Forelimb muscle (tissue), 1 donor: ENCODE data around the gene USP38. TPM values are rescaled to one million over a fixed set of nuclear protein-coding genes. Genes with fewer than 3 reads are reported as not detected.
"Not testable (repeated sequence)": the region's sequence is repeated elsewhere in the genome, so short reads cannot be mapped to it uniquely, and the experiment has no call there.

Source experiments
- DNase-seq: peaks from one replicate; pipeline ENCODE4 v3.0.0-alpha.2; 2013; ENCODE audit warnings: low read depth
- polyA plus RNA-seq: library from polyadenylated mRNA; unstranded; fragments of 120-200 nt; gene quantifications from one replicate; pipeline ENCODE4 v1.2.1, GENCODE V29; 2013; ENCODE audit not compliant: insufficient read length

The USP38 gene
- 18.7 TPM for polyA plus RNA-seq

- DNase-seq: peak; percentile 85
These were observed at the start of gene USP38 for GRCh38 chr4:143184503-143185252. Gene USP38 (plus strand): TSS chr4:143184917. CDS start chr4:143185451, 534 bp downstream.

DNA sequence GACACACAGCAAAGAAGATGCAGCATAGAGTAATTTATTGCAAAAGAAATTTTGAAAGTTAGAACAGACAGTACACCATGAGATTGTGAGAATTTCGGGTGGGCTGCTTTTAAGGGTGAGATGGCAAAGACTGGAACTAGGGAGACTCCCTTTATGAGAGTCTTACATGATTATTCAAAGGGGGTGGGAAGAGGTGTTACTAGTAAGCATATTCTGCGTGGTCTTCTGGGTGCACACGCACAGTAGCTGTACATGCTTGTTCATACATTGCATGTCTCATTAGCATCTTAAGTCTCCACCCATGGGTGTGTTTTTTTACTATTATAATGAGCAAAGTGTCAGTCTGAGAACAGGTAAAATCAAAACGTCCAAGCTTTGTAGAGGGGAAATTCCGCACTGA, 49.4 kb upstream of the USP38 start:
- DNase-seq: no peak

- DNase-seq: no peak
These were observed 44.0 kb upstream of the USP38 start for GRCh38 chr4:143140696-143141095.

GRCh38 chr4:143148521-143148920, 36.2 kb upstream of the USP38 start:
- DNase-seq: peak; percentile 6

DNA sequence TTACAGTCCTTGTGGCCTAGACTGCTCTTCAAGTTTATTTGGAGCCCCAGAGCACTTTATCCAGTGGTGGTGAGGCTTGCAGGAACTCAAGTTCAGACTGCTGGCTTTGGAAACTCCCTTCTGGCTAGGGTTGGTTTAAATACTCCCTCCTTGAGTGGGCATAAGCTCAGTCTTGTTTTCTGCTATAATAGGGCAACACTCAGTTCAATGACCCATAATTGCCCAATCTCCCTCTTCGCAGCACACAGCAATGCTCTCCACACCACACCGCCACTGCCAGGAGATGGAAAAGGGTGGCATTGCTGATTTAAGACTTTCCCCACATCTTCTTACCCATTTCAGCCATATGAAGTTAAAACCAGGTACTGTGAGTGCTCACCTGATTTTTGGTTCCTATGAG, 27.9 kb upstream of the USP38 start:
- DNase-seq: no peak

DNA sequence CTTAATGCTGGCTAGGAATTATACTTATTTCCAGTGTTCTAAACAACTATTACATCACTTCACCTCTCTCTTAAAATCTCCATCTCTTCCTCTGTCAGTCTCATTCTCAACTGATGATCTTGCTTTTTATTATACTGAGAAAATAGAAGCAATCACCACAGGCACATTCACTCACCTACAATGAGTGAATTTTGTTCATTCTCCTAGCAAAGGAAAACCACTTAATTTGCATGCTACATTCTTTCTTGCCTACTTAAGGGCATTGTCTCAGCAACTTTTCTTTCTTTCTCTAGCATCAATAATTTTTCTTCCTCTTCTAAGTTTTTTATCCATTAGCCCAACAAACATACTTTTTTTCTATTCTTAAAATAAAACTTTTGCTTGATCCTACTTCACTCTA, 21.1 kb upstream of the USP38 start:
- DNase-seq: no peak

DNA sequence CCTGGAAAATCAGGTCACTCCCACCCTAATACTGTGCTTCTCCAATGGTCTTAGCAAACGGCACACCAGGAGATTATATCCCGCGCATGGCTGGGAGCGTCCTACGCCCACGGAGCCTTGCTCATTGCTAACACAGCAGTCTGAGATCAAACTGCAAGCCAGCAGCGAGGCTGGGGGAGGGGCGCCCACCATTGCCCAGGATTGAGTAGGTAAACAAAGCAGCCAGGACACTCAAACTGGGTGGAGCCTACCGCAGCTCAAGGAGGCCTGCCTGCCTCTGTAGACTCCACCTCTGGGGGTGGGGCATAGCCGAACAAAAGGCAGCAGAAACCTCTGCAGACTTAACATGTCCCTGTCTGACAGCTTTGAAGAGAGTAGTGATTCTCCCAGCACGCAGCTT, 18.0 kb upstream of the USP38 start:
- not testable (repeated sequence) for DNase-seq

DNA sequence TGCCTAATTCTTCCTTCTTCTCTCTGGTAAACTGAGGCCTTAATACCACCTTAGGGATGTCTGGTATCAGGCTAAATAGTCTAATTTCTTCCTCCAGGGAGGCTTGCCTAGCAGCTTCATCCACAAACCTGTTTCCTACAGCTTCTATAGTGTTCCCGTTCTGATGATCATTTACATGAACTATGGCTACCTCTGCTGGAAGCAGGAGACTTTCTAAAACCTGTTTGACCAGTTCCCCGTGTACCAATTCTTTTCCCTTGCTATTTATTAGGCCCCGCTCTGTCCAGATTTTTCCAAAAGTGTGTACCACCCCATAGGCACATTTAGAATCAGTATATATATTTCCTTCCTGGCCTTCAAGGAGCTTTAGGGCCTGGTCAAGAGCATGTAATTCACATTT, 5.8 kb upstream of the USP38 start:
- no peak for DNase-seq

GRCh38 chr4:143183513-143184216, 1.1 kb upstream of the USP38 start:
- no peak for DNase-seq

- DNase-seq: no peak
These were observed 557 bp upstream of the USP38 start for GRCh38 chr4:143184217-143184502.

DNA sequence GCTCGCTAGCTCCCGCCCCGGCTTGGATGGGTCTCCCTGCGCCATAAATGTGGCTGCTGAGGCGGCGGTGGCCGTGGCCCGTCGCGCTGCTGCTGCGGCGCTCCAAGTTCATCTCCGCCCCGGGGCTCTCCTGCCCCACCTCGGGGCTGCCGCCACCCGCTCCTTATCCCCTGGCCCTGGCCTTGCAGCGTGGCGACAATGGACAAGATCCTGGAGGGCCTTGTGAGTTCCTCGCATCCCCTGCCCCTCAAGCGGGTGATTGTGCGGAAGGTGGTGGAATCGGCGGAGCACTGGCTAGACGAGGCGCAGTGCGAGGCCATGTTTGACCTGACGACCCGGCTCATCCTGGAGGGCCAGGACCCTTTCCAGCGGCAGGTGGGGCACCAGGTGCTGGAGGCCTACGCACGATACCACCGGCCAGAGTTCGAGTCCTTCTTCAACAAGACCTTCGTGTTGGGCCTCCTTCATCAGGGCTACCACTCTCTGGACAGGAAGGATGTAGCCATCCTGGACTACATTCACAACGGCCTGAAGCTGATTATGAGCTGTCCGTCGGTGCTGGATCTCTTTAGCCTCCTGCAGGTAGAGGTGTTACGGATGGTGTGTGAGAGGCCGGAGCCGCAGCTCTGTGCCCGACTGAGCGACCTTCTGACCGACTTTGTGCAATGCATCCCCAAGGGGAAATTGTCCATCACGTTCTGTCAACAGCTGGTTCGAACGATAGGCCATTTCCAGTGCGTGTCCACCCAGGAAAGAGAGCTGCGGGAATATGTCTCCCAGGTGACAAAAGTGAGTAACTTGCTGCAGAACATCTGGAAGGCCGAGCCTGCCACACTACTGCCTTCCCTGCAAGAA, 763 bp downstream of the USP38 start:
- DNase-seq: no peak

DNA sequence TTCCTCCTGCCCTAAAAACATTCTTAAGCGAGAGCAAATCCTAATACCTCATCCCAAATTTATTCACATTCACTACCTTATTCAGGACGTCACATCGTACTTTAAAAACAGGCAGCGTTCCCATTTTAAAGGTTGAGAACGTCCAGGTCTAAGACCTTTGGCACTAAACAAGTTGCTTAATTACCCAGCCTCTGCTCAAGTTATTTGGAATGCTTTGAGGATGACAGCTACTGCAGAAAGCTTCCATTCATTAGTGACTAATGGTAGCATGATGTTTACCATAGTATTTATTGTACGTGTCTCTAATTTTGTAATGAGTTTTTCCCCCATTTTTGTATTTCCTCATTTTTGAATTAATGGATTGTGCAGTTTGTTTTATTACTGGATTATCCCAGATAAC, 1.5 kb downstream of the USP38 start:
- no peak for DNase-seq

GRCh38 chr4:143186649-143187048, 1.9 kb downstream of the USP38 start:
- no peak for DNase-seq

DNA sequence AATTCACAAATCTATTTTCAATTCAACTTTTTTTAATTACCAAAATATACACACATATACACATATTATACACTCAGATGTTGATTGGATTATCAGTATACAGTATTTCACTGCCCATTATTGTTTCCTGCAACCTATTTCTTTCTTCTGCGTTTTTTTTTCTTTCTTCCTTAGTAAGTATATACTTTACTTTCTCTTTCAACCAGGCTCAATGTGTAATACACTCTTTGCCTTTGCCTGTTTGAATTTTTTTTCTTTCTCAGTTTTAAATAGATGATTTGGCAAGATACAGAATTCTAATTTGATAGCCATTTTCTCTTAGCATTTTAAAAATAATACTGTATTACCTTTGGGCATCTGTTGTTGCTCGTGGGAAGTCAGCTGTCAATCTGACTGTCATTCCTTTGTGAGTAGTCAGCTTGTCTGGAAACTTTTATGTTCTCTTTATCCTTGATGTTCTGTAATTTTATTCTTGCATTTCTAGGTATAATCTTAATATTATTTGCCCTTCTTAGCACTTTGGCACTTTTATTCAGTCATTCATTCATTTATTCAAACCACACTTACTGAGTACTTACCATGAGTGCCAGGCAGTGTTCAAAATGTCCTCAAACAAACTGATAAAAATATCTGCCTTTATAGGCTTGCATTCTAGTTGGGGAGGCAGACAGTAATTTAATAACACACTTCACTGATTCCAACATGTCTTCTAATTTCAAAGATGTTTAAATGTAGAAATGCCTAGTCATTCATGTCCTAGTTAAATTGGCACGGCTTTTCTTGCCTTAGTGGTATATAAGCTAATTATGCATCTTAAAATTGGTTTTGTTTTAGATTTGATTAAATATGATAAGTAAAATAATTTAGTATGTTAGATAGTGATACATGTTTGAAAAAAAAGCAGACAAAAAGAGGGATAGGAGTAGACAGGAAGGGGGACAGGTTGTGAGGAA, 3.7 kb downstream of the USP38 start:
- no peak for DNase-seq

GRCh38 chr4:143189528-143189927, 4.8 kb downstream of the USP38 start:
- no peak for DNase-seq

DNA sequence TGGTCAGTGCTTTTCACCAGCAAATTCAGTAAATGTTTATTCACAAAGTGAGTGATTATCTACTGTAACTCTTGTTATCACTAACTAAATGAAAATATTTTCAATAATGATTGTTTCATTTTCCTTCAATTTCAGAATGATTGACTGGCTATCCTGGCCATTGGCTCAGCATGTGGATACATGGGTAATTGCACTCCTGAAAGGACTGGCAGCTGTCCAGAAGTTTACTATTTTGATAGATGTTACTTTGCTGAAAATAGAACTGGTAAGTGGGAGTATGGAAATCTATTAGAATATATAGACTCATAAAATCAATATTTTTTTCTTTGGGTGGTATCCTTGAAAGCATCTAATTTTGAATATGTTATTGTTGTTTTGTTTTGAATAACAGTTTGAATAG, 10.9 kb downstream of the USP38 start:
- no peak for DNase-seq

- no peak for DNase-seq
These were observed 11.6 kb downstream of the USP38 start for GRCh38 chr4:143196323-143196722.

DNA sequence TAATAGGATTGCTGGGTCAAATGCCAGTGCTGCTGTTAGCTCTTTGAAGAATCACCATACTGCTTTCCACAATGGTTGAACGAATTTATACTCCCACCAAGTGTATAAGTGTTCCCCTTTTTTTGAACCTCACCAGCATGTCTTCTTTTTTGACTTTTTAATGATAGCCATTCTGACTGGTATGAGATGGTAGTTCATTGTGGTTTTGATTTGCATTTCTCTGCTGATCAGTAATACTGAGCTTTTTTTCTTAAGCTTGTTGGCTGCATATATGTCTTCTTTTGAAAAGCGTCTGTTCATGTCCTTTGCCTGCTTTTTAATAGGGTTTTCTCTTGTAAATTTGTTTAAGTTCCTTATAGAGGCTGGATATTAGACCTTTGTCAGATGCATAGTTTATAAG, 14.8 kb downstream of the USP38 start:
- DNase-seq: no peak

DNA sequence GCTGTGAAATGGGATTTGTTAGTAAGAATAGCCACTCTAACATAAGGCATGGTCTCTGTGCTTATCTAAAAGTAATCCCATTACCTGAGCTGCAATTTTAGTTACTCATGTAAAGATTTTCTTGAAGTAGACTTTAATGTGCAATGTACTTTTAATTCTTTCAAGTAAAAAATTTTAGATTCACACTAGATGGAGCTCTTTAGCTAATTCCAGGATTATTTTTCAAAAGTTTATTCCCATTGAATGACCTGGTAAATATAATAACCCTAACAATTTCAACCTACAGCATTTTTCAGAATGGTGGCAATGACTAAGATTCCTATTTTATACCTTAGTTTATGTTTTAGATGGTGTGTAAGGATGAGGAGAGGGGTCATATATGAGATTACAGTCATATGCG, 18.1 kb downstream of the USP38 start:
- DNase-seq: no peak

- DNase-seq: no peak
These were observed 18.9 kb downstream of the USP38 start for GRCh38 chr4:143203577-143203976.

DNA sequence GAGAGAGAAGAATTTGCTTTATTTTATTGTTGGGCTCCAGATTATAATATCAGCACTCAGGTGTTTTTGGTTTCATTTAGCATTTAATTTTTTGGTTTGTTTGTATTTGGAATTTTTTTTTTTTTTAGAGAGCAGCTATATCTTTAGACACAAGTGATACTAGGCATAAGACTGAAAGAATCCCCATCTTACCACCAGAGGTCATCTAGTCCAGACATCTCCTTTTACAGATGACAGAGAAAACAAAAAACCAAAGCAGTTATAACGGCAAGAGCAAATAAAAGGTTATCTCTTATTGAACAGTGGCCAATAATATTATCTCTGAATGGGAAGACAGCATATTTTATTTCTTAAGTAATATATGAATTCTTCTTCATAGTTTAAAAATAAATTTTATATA, 22.8 kb downstream of the USP38 start:
- DNase-seq: peak; percentile 44

DNA sequence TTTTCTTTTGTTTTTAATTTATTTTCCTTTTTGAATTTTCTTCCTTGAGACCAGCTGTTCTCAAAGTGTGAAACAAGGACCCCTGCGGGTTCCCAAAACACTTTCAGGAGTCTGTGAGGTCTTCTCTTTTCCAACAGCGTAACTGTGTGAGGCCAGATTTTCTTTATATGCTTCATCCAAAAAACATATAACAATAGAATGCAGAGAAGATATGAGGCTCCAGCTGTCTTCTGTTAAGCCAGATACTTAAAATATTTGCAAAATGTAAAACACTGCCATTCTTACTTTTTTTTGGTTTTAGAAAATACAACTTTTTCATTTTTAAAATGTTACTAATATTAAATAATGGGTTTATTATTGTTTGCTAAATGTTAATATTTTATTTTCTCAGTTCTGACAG, 27.8 kb downstream of the USP38 start:
- no peak for DNase-seq
